Measurements from ENCODE around the gene BRF1.

BRF1 gene

DNA sequence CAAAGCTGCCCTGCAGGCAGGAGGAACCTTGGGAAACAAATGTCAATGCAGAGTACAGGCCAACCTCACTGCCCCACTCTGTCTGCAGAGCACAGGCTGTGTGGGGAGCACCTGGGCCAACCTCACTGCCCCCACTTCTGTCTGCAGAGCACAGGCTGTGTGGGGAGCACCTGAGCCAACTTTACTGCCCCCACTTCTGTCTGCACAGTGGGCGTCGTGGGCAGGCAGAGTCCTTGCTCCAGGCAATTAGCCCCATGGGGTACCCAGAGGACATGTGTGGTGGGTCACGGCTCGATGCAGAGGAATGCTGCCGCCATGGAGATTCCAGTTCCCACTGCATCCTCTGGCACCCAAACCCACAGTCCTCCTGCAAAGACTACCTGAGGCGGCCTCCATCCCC, 26.2 kb downstream of the BRF1 start:
- no peak for DNase-seq
- intact Hi-C loops (cut with DNase I) = no loop called here

DNA sequence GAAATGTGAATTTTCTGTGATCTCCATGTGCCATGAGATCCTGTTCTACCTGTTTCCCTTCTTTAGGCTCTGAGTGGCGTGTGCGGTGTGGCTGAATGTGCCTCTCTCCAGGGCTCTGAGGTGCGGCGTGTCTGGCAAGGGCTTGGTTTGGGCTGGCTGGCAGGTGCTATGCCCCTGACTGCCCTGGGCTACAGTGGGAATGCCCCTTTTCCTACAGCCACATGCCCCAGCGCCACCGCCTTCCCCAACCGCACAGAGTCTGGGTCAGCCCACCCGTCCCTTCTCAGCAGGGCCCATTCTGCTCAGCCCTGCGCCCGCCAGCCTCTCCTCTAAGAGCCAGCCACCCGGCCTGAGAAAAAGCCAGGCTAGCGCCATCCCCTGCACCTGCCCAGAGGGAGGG, 27.7 kb downstream of the BRF1 start:
- peak in 1 of 10 donors; percentile 62 for DNase-seq
- intact Hi-C loops (cut with DNase I) = no loop called here

DNA sequence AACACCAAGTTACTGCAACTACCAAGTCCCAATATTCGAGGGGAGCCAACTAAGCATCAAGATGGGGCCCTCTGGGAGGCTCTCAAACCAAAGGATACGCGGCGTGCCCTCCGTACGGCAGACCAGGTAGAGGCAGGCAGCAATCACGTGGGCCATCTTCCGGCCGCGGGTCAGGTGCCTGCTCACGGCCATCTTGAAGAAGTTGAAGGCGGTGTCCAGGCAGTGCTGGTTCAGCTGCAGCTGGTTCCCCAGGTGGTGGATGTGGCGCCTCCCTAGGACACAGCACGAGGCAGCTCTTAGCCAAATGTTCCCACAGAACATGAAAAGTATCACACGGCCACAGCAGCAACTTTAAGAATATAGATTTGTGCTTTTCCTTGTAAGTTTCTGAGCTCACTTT, 28.2 kb downstream of the BRF1 start:
- intact Hi-C loops (cut with DNase I) = no loop called here
- peak in 1 of 10 donors; percentile 82 for DNase-seq

DNA sequence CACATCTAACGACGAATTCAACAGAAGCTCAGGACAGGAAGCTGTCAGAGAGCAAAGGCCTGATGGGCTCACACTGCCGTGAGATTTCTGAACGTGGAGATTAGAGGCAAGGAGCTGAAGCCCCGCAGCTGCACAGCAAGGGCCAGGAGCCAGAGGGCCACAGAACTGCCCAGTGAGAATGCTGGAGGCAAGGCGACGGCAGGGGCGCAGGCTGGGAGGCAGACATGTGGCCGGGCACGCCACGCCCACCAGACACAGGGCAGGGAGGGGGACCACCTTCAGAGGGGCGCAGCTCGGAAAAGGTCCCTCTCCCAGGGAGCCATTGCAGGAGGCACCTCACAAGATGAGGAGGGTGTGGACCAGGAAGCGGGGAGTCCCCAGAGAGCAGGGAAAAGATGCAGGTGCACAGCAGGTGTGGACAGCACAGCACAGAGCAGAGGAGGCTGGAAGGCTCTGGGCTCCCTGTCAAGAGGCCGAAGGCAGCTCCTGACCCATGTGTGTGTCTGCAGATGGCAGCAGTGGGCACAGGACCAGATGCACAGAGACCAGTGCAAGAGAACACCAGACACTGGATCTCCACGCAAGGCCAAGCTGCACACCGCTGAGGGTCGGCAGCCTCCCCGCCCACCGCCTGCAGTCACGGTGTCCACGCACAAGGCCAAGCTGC, 29.4 kb downstream of the BRF1 start:
- intact Hi-C loops (cut with DNase I) = no loop called here
- DNase-seq = peak in 5 of 10 donors; percentile 33 to 92 (median 40)

DNA sequence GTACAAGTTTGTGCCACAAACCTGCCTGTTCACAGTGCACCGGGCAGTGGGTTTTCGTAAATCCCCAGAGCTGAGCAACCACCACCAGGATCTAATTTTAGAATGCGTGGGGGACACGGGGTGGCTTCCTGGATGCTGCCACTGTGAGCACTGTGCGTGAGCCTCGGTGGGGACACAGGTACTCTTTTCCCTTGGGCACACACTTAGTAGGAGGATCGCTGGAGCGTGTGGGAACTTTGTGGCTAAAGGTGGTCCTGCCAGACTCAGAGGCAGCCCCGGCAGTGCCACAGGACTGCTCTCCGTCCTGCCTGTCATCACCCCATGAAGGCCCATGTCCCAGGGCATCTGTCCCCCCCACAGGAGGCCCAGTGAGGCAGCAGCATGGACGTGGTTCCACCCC, 31.4 kb downstream of the BRF1 start:
- intact Hi-C loops (cut with DNase I) = no loop called here
- DNase-seq = no peak

DNA sequence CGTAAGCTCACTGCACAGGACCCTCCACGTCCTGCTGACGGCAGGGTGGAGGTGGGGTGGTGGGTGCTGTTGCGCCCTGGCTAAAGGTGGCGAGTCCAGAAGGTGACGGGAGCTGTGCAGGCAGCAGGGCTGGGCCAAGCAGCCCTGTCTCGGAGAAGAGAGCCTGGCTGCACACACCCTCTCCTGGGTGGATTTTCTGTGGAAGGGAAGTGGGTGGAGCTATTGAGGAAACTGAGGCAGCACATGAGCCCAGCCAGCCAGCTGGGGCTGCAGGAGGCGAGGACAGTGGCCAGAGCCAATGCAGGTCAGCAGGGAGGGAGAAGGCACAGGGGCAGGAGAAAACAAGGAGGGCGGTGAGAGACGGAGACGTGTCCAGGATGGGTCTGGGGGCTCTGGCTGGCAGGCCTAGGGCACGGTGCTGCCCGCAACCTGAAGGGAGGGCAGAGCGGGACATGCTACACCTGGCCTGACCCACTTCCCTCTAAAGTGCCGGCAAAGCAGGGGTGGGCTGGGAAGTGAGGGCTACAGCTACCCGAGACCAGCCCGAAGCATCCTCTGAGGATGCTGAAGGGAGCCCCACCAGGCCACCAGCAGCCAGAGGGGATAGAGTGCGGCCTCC, 32.0 kb downstream of the BRF1 start:
- no peak for DNase-seq
- intact Hi-C loops (cut with DNase I) = no loop called here

DNA sequence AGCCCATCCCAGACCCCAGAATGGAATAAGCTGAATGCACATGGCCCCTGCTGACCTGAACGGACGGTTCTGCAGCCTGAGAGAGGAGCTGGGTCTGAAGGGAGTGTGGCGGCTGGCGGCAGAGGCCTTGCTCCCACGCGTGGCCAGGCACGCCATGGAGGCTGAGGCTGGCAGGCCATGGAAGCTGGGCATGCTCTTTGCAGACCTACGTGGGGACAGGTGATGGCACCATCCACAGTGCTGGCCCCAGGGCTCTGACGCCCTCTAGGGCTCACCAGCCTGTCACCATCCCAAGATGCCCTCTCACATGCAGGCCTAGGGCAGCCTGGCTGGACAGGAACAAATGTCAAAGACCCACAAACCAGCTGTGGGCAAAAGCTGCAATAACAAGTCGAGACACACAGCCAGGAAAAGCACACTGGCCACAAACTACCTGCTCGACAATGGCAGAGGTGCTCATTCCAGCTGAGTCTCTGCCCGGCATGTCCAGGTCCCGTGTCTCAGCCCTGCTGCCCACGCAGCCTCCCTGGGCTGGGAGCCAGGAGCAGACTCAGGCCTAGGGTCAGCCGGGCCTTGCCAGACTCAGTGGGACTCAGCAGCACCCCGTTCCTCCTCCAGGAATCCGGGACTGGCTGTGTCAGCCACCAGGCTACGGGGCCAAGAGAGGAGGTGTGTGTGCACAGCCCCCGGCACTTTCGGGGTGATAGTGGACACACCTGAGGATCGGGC, 32.8 kb downstream of the BRF1 start:
- intact Hi-C loops (cut with DNase I) = no loop called here
- peak in 2 of 10 donors; percentile 63 to 66 for DNase-seq

DNA sequence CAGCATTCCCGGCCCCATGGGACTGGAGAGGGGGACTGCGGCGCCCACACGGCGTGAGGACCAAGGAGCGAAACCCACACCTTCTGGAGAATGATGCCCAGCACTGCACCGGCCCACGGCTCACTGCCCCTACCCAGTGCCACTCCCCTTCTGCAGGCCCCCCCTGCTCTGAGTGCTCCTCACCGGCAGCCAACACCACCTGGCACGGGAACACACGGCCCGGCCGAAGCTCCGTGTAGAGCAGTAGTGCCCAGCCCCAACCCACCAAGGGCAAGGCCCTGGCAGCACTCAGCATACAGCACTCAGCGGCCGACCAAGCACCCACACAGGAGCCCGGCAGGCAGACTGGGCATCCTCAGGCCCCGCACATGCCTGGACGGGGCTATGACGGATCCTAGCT, 39.0 kb downstream of the BRF1 start:
- DNase-seq = peak in 1 of 10 donors; percentile 76
- intact Hi-C loops (cut with DNase I) = no loop called here

DNA sequence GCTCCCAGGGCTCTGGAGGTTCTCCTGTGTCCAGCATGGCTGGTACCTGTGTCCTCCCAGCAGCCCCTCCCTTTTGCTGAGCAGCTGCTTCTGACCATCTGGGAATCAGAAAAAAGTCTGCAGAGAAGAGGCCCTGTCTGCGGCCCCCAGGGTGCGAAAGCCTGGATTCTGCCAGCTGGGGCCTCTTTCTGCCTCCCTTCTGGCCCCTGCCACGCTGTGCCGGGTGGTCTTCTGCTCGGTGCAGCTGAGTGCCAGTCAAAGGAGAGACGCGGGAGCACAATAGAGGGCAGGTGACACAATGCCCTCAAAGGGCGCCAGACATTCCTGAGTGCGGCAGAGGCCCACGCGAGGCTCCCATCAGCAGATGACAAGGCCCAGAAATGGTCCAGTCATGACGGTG, 39.8 kb downstream of the BRF1 start:
- peak in 1 of 10 donors; percentile 56 for DNase-seq
- intact Hi-C loops (cut with DNase I) = no loop called here

DNA sequence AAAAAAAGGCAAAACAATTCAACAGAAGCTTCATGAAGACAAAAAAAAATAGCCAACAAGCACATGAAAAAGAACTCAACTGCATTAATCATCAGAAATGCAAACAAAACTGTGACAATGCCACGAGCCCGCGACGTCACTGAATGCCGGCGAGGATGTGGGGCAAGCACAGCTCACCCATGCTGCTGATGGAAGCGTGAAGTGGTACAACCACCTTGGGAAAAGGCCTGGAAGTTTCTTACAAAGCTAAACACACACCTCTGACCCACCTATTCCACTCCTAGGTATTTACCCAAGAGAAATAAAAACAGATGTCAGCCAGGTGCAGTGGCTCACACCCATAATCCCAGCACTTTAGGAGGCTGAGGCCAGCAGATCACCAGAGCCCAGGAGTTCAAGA, 42.0 kb downstream of the BRF1 start:
- intact Hi-C loops (cut with DNase I) = no loop called here
- no peak for DNase-seq

DNA sequence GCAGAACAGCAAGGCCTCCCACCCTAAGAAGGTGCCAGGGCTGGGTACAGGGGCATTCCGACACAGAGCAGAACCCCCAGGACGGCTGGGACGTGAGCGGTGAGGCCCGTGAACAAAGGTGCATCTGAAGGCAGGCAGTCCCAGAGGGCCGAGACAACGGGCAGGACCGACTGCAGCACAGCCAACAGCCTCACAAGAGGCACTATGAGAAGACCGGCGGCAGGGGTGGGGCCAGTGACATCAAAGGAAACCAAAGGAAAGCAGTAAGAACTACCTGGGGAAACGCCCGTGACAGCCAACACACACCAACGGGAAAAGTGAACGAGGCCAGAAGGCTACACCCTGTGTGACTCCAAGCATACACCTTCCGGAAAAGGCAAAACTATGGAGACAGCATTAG, 43.3 kb downstream of the BRF1 start:
- peak in 2 of 10 donors; percentile 59 for DNase-seq
- intact Hi-C loops (cut with DNase I) = no loop called here

DNA sequence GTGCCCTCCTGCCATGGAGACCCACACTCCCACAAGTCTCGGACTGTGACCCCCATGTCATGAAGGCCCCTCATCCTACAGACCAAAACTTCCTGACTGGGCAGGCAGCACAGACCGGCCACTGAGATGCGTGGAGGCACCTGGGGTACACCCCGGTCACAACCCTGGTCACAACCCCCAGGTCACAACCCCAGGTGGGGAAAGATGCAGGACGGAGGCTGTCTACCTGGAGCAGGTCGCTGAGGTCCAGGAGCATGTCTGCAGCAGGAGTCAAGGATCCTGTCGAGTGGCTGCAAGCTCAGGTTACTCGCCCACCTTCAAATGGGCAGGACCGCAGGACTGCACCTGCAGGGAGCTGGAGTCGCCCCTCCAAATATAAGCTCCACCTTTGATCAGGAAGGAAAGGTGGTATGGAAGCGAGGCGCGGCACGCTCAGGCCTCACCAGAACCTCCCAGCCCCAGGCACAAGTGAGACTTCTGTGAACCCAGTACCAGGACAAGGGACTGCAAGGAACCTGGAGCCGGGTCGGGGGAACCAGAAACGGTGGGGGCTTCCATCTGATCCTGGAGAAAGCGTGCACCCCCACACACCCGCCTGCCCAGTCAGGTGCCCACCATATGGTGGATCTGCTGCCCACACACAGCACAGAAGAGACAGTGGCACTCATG, 44.4 kb downstream of the BRF1 start:
- intact Hi-C loops (cut with DNase I) = no loop called here
- DNase-seq = peak in 3 of 10 donors; percentile 60 to 82 (median 69)

DNA sequence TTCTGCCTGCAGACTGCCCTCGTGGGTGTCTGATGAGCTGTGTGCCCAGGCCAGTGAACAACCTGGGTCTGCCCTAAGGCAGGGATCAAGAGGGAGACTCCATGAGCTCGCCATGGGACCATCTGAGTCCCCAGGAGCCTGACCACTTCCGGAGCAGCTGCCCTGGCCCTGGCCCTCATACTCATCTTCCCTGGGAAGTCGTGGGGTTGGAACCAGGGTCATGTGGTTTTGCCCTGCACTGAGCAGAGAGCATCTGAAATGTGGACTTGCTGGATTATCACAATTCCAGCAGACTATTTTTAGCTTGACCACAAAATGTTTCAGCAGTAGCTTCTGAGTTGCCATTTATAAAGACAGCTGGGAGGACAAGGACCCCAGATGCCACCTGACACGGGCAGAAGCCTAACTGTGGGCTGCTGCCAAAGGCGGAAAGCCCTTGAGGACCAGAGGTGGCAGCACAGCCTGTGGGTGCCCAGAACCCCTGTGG, 45.7 kb downstream of the BRF1 start:
- intact Hi-C loops (cut with DNase I) = no loop called here

DNA sequence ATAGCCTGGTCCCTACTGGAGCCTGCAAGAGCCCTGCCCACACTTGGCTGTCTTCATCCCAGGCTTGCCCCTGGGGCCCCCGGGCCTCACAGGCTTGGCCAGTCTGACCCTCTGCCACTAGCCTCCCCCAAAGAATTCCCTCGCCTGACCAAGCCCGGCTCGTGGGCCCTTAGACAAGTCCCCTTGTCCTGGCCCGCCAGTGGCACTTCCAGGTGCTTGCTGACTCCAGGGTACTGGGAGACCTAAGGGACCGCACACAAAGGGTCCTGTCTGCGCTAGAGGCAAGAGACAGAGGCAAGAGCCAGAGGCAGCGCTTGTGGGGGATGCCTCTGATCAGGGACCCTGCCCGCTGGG, 47.5 kb downstream of the BRF1 start:
- peak in 2 of 10 donors; percentile 49 to 62 for DNase-seq
- intact Hi-C loops (cut with DNase I) = no loop called here

More for the DNA sequence above, 45.7 kb downstream of the BRF1 start:
- DNase-seq = peak in 2 of 10 donors; percentile 29 to 52

DNA sequence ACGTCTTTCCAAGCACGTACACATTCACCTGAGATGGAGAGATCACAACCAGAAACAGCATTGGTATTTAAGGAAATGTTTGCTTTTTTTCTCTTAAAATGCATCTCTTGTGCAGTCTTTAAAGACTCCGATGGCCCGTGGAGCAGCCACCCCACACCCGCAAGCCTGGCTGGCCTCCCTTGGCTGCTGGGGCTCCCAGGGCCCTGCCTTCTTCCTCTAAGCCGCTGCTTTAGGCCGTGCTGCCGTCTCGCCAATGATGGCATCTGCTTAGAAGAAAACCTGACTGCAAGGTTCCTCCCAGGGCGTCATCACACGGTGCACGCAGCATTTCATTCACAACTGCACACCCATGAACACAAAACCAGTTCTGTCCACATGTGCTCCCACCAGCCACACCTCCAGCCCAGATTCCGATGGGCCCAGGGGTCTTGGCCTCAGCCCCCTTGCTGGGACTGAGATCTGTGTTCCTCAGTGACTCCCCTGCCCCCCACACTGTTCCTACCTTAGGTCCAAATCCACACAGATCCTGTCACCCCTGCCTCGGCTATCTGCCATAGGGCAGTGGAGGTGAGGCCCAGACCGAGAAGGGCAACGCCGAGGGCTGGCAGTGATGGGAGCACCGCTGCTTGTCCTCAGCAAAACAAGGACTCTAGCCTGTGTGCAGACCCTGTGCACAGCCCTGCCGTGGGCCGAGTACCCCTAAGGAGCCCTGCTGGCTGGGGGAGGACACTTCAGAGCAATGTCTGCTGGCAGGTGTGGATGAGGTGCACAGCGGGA, 48.1 kb downstream of the BRF1 start:
- peak in 2 of 10 donors; percentile 64 to 65 for DNase-seq
- intact Hi-C loops (cut with DNase I) = no loop called here

DNA sequence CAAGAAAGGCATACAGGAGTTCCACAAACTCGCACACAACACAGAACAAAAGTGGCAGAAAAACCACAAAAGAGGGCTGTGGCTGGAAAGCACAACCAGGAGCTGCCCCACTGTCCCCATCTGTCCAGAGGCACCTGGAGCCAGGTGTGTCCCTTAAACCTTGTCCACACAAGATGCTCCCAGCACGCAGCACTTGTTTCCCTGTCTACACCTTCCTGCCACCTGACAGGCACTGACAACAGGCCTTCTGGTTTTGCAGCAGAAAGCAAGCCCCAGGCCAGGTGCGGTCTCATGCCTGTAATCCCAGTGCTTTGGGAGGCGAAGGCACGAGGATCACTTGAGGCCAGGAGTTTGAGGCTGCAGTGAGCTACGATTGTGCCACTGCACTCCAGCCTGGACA, 48.9 kb downstream of the BRF1 start:
- peak in 1 of 10 donors; percentile 53 for DNase-seq
- intact Hi-C loops (cut with DNase I) = no loop called here

DNA sequence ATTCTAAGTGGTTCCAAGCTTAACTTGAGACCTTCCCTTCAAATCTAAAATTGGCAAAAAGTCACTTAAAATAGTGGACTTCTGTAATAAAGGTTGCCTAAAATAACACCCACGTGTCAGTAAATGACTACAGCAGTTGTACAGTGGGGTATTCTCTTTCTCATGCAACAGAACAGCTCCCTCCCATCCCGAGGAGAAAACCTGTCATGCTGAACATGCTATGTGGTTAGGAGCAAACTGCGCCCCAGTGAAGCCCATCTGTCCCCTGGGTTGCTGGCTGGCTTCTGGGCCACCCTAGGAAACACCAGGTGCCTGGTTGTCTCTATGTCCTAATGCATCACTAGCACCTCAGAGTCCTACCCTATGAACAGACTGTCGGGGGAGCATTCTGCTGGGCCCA, 49.8 kb downstream of the BRF1 start:
- no peak for DNase-seq
- intact Hi-C loops (cut with DNase I) = no loop called here

DNA sequence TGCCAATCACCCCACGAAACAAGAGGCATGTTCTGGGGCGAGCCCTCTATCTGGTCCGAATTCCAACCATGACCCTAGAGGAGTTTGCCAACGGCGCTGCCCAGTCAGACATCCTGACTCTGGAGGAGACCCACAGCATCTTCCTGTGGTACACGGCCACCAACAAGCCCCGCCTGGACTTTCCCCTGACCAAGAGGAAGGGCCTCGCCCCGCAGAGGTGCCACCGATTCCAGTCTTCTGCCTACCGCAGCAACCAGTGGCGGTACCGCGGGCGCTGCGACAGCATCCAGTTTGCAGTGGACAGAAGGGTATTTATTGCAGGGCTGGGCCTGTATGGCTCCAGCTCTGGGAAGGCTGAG, 50.8 kb downstream of the BRF1 start:
- intact Hi-C loops (cut with DNase I) = no loop called here
- peak in 3 of 10 donors; percentile 69 to 74 (median 71) for DNase-seq

DNA sequence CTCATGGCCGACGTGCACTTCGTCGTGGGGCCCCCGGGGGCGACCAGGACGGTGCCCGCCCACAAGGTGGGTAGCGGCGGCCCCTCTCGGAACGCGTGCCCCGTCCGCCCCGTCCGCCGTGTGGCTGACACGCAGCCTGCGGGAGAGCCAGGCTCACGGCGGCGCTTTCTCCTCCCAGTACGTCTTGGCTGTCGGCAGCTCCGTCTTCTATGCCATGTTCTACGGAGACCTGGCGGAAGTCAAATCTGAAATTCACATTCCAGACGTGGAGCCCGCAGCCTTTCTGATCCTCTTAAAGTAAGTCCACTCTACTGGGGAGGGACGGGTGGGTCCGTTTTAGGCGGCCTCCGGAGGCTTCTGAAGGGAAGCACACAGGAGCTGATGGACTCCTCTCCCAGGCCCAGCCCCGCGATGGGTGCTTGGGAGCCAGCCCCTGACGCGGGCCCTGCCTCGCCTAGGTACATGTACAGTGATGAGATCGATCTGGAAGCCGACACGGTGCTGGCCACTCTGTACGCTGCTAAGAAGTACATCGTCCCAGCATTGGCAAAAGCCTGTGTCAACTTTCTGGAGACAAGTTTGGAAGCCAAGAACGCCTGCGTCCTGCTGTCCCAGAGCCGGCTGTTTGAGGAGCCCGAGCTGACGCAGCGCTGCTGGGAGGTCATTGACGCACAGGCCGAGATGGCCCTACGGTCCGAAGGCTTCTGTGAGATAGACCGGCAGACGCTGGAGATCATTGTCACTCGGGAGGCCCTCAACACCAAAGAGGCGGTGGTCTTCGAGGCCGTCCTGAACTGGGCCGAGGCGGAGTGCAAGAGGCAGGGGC, 51.4 kb downstream of the BRF1 start:
- peak in 2 of 10 donors; percentile 80 to 86 for DNase-seq
- intact Hi-C loops (cut with DNase I) = no loop called here

All from posterior cingulate gyrus (tissue), 11 donors.